HepG2 (cell line): ENCODE measurements around the gene RNF135. TPM values are rescaled to one million over a fixed set of nuclear protein-coding genes. Genes with fewer than 3 reads are reported as not detected.

Experiments used
- GATAD2A ChIP-seq: IDR thresholded peaks from 2 replicates; pipeline ENCODE4 v1.6.1; 2016
- HIVEP1 ChIP-seq: sonication (generic); formaldehyde crosslinking; IDR thresholded peaks from 2 replicates; pipeline ENCODE4 v1.4.0; 2020; ENCODE audit warnings: mild to moderate bottlenecking, missing genetic modification reagents
- HOMEZ ChIP-seq: IDR thresholded peaks from 2 replicates; pipeline ENCODE4 v1.6.1; 2016; ENCODE audit warnings: low read depth
- ISL2 ChIP-seq: sonication (generic); formaldehyde crosslinking; IDR thresholded peaks from 2 replicates; pipeline ENCODE4 v1.5.0; 2020; ENCODE audit warnings: missing genetic modification reagents
- MZF1 ChIP-seq: sonication (generic); formaldehyde crosslinking; IDR thresholded peaks from 2 replicates; pipeline ENCODE4 v1.8.1; 2023; ENCODE audit warnings: mild to moderate bottlenecking, missing genetic modification reagents, borderline replicate concordance
- PATZ1 ChIP-seq: sonication (generic); formaldehyde crosslinking; IDR thresholded peaks from 2 replicates; pipeline ENCODE4 v1.4.0; 2020; ENCODE audit warnings: missing genetic modification reagents
- PAX8 ChIP-seq: sonication (generic); formaldehyde crosslinking; IDR thresholded peaks from 2 replicates; pipeline ENCODE4 v1.8.0; 2022; ENCODE audit warnings: mild to moderate bottlenecking, missing genetic modification reagents, borderline replicate concordance
- PRDM10 ChIP-seq: sonication (generic); formaldehyde crosslinking; IDR thresholded peaks from 2 replicates; pipeline ENCODE4 v1.4.0; 2020; ENCODE audit warnings: low read depth, missing genetic modification reagents
- SKI ChIP-seq: fragments of 450-650 bp; IDR thresholded peaks from one replicate; pipeline ENCODE4 v1.6.1; 2018; ENCODE audit warnings: mild to moderate bottlenecking; ENCODE audit not compliant: partially characterized antibody
- ZBTB33 ChIP-seq: sonication (generic); formaldehyde crosslinking; IDR thresholded peaks from 2 replicates; pipeline ENCODE4 v1.4.0; 2020; ENCODE audit warnings: missing genetic modification reagents
- ZGPAT ChIP-seq: IDR thresholded peaks from 2 replicates; pipeline ENCODE4 v1.6.1; 2016; ENCODE audit warnings: mild to moderate bottlenecking
- ZNF296 ChIP-seq: sonication (generic); formaldehyde crosslinking; conservative IDR thresholded peaks from 2 replicates; pipeline ENCODE4 v1.5.0; 2020; ENCODE audit warnings: mild to moderate bottlenecking, missing genetic modification reagents
- polyA plus RNA-seq, 8 experiments: library from polyadenylated mRNA; depleted of rRNA in 3 of 8; stranded (reverse) in 7 of 8; unstranded in 1 of 8; fragments of >200 nt; fragmentation: Illumina TruSeq in 4 of 8; extraction: Trizol in 4 of 8; gene quantifications; 2 replicates each; pipeline versions ENCODE4 v1.2.1 to v1.2.3, GENCODE V29; 2011 to 2016; ENCODE audit warnings: low read depth in 4 of 8, missing spikeins in 1 of 8, mixed read lengths in 1 of 8; ENCODE audit not compliant: insufficient read depth in 1 of 8
- total RNA-seq, 5 experiments: library from RNA; depleted of rRNA; stranded (reverse); fragments of >200 nt; fragmentation: Illumina TruSeq; extraction: Trizol; gene quantifications; 2 replicates each; pipeline ENCODE4 v1.2.3, GENCODE V29; 2016; ENCODE audit warnings: low read depth in 1 of 5
- TF ChIP-seq, protein P1 (sequence below): sonication (generic); formaldehyde crosslinking; IDR thresholded peaks from 2 replicates; pipeline ENCODE4 v1.5.0; 2020; ENCODE audit warnings: missing genetic modification reagents

The RNF135 gene
- total and polyA plus RNA-seq, 2 of the 13 experiments (the other 11 are each of a cell fraction or from before 2014, with no cell fraction given): not detected

DNA sequence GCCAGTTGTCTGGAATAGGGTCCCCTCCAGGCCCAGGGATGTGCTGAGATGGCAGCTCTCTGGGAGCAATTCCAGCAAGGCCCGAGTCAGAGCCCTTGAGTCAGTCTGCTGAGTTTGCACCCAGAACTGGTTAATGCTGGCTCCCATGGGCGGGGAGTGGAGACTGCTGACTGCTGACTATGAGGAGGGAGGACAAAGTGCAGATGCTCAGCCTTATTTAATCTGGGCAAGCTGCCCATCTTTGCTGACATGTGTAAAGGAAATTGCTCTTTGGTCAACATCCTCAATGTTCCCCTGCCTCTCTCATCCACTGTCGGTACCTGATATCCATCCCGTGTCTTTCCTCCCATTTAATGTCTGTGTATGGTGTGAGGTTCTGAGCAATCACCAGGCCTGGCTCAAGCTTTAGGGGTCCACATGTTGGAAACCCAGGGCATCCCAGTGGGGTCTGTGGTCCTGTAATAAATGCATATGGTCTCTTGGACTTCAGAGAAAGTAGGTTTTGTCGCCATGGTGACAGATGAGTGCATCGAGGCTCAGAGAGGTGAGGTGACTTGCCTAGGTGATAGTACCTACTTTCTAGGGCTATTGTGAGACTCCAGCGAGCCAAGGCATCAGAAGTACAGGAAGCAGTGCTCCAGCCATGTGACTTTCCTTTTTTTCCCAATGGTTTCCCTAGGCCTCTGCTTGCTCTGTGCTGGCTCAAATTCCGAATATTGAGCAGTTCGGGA lies 20.0 kb upstream of the RNF135 start (continued):
- TF ChIP-seq PATZ1 (CRISPR knock-in tag) (0 out of 2 replicates have a peak, but pooled peaks have one; percentile 24), MZF1 (no peak), ZBTB33 (no peak), SKI (no peak), GATAD2A (CRISPR knock-in tag) (peak; percentile 78), ZGPAT (CRISPR knock-in tag) (peak; percentile 46), PRDM10 (CRISPR knock-in tag) (no peak), HOMEZ (CRISPR knock-in tag) (no peak), ZNF296 (CRISPR knock-in tag) (no peak), PAX8 (CRISPR knock-in tag) (no peak), ISL2 (CRISPR knock-in tag) (no peak), HIVEP1 (no peak)
- TF ChIP-seq, protein P1, sequence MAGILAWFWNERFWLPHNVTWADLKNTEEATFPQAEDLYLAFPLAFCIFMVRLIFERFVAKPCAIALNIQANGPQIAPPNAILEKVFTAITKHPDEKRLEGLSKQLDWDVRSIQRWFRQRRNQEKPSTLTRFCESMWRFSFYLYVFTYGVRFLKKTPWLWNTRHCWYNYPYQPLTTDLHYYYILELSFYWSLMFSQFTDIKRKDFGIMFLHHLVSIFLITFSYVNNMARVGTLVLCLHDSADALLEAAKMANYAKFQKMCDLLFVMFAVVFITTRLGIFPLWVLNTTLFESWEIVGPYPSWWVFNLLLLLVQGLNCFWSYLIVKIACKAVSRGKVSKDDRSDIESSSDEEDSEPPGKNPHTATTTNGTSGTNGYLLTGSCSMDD: no peak
